ENCODE data around the gene PLD6. TPM values are rescaled to one million over a fixed set of nuclear protein-coding genes. Genes with fewer than 3 reads are reported as not detected.
A peak's percentile ranks its signal among the peaks of the same experiment; 100 is the strongest.
"Not testable (repeated sequence)": the region's sequence is repeated elsewhere in the genome, so short reads cannot be mapped to it uniquely, and the experiment has no call there.

The PLD6 gene, protein sequence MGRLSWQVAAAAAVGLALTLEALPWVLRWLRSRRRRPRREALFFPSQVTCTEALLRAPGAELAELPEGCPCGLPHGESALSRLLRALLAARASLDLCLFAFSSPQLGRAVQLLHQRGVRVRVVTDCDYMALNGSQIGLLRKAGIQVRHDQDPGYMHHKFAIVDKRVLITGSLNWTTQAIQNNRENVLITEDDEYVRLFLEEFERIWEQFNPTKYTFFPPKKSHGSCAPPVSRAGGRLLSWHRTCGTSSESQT
- 1 to 10 TPM in 1 of 3 donors, under 1 TPM in 2; 0.45 to 1.7 (median 0.84) TPM for total RNA-seq
- total RNA-seq (2013): 4.7 TPM

DNA sequence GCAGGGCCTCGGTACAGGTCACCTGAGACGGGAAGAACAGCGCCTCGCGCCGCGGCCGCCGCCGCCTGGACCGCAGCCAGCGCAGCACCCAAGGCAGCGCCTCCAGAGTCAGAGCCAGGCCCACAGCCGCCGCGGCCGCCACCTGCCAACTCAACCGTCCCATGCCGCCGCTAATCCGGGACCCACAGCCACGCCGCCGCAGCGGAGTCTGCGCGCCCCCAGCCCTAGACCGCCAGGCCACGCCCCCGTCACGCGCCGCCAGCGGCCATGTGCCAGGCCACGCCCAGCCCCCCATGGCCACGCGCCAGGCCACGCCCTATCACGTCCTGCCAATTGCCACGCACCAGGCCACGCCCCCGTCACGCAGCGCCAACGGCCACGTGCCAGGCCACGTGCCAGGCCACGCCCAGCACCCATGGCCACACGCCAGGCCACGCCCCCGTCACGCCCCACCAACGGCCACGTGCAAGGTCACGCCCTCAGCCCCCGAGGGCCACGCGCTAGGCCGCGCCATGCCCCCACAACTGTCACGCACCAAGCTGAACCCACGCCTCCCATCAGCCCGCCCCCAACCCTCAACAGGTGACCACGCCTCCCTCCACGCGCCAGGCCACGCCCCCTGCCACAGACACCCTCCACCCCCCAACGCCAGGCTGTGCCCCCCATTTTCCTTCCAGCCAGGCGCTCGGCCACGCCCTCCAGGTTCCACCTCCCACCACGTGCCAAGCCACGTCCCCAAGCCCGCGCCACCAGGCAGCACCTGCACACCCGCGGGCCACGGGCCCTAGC lies at the start of gene PLD6:
Gene PLD6 (minus strand): TSS at position 210 of the 789 bp plus-strand sequence. CDS start 47 bp downstream, at position 163.
- TF ChIP-seq, protein P1, sequence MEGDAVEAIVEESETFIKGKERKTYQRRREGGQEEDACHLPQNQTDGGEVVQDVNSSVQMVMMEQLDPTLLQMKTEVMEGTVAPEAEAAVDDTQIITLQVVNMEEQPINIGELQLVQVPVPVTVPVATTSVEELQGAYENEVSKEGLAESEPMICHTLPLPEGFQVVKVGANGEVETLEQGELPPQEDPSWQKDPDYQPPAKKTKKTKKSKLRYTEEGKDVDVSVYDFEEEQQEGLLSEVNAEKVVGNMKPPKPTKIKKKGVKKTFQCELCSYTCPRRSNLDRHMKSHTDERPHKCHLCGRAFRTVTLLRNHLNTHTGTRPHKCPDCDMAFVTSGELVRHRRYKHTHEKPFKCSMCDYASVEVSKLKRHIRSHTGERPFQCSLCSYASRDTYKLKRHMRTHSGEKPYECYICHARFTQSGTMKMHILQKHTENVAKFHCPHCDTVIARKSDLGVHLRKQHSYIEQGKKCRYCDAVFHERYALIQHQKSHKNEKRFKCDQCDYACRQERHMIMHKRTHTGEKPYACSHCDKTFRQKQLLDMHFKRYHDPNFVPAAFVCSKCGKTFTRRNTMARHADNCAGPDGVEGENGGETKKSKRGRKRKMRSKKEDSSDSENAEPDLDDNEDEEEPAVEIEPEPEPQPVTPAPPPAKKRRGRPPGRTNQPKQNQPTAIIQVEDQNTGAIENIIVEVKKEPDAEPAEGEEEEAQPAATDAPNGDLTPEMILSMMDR (IDR thresholded peaks at IDR 0.05): no peak
- Histone ChIP-seq H3K9me3 (ENCODE audit: control insufficient read depth, insufficient read depth, low read length) (no peaks in the 10 kb centered on the region), H3K36me3 (ENCODE audit: control insufficient read depth, insufficient read depth, low read length) (peaks cover 2% of the 10 kb centered on the region), H3K27ac (ENCODE audit: low read length) (peak within 1 kb of the TSS; percentile 56), H3K4me3 (ENCODE audit: low read length) (peak within 1 kb of the TSS; percentile 53), H3K4me1 (ENCODE audit: control insufficient read depth, insufficient read depth, low read length) (peaks cover 43% of the 10 kb centered on the region), H3K27me3 (ENCODE audit: control insufficient read depth, insufficient read depth, low read length) (no peaks in the 10 kb centered on the region)
- DNase-seq: peak; percentile 75 to 96
- 18% methylated on average over 78 of the region's 78 CpGs for WGBS (ENCODE audit: insufficient coverage)
- Mint-ChIP-seq H3K27me3 (ENCODE audit: low read depth in 2 of 2) (no peaks in the 10 kb centered on the region), H3K36me3 (no peaks in the 10 kb centered on the region), H3K4me1 (peaks cover 22 to 41% of the 10 kb centered on the region in 2 donors), H3K27ac (peak within 1 kb of the TSS; percentile 61 to 87), H3K4me3 (peak within 1 kb of the TSS; percentile 80), H3K9me3 (no peaks in the 10 kb centered on the region)
- peak; percentile 67 to 84 (median 75) for ATAC-seq
- intact Hi-C loops (cut with micrococcal nuclease): loop anchor here (1.0 to 10.0 kb wide), 3 partner anchors 31 to 96 kb away; partner anchors contain the start of genes FLCN and NT5M

- H3K27me3 Mint-ChIP-seq (ENCODE audit: low read depth in 2 of 2); intact Hi-C loops (cut with micrococcal nuclease); H3K27ac ChIP-seq (ENCODE audit: low read length); DNase-seq; H3K4me3 Mint-ChIP-seq; H3K27me3 ChIP-seq (ENCODE audit: control insufficient read depth, insufficient read depth, low read length); H3K27ac Mint-ChIP-seq; H3K4me1 ChIP-seq (ENCODE audit: control insufficient read depth, insufficient read depth, low read length); ATAC-seq; H3K4me1 Mint-ChIP-seq; H3K9me3 ChIP-seq (ENCODE audit: control insufficient read depth, insufficient read depth, low read length); H3K4me3 ChIP-seq (ENCODE audit: low read length); H3K9me3 Mint-ChIP-seq: not testable (repeated sequence)
- peaks cover 58% of the 10 kb centered on the region for H3K36me3 ChIP-seq (ENCODE audit: control insufficient read depth, insufficient read depth, low read length)
- 85% methylated on average over 8 of the region's 11 CpGs for WGBS (ENCODE audit: insufficient coverage)
- peaks cover 10% of the 10 kb centered on the region for H3K36me3 Mint-ChIP-seq
These were observed 49.6 kb upstream of the PLD6 start for GRCh38 chr17:17255689-17256088.

DNA sequence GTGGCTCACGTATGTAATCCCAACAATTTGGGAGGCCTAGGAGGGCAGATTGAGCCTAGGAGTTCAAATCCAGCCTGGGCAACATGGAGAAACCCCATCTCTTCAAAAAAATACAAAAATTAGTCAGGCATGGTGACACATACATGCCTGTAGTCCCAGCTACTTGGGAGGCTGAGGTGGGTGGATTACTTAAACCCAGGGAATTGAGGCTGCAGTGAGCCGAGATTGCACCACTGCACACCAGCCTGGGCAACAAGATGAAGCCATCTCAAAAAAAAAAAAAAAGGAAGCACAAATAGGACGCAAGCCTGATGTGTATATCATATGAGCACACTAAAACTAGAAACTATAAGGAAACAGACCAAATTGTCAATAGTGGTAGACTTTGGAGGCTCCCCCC lies 47.9 kb upstream of the PLD6 start:
- WGBS (ENCODE audit: insufficient coverage): 92% methylated on average over 2 of the region's 3 CpGs
- Mint-ChIP-seq H3K4me1 (peaks cover 0 to 6% of the 10 kb centered on the region in 2 donors), H3K36me3 (peaks cover 8% of the 10 kb centered on the region), H3K27me3 (ENCODE audit: low read depth in 2 of 2) (no peaks in the 10 kb centered on the region), H3K27ac (no peak overlapping the region), H3K4me3 (no peak overlapping the region), H3K9me3 (no peaks in the 10 kb centered on the region)
- DNase-seq: no peak
- TF ChIP-seq, protein P1 (IDR thresholded peaks at IDR 0.05): no peak
- Histone ChIP-seq H3K27ac (ENCODE audit: low read length) (no peak overlapping the region), H3K36me3 (ENCODE audit: control insufficient read depth, insufficient read depth, low read length) (peaks cover 52% of the 10 kb centered on the region), H3K4me3 (ENCODE audit: low read length) (no peak overlapping the region), H3K27me3 (ENCODE audit: control insufficient read depth, insufficient read depth, low read length) (no peaks in the 10 kb centered on the region), H3K4me1 (ENCODE audit: control insufficient read depth, insufficient read depth, low read length) (no peaks in the 10 kb centered on the region), H3K9me3 (ENCODE audit: control insufficient read depth, insufficient read depth, low read length) (no peaks in the 10 kb centered on the region)
- intact Hi-C loops (cut with micrococcal nuclease): no loop called here
- ATAC-seq: no peak

GRCh38 chr17:17253406-17253805 lies 47.3 kb upstream of the PLD6 start:
- WGBS (ENCODE audit: insufficient coverage): 96% methylated on average over 3 of the region's 3 CpGs
- Mint-ChIP-seq H3K4me1 (peaks cover 0 to 6% of the 10 kb centered on the region in 2 donors), H3K9me3 (no peaks in the 10 kb centered on the region), H3K4me3 (no peak overlapping the region), H3K27ac (no peak overlapping the region), H3K36me3 (peaks cover 1% of the 10 kb centered on the region), H3K27me3 (ENCODE audit: low read depth in 2 of 2) (no peaks in the 10 kb centered on the region)
- no peak overlapping the region for H3K4me3 ChIP-seq (ENCODE audit: low read length)
- no peaks in the 10 kb centered on the region for H3K27me3 ChIP-seq (ENCODE audit: control insufficient read depth, insufficient read depth, low read length)
- no peaks in the 10 kb centered on the region for H3K4me1 ChIP-seq (ENCODE audit: control insufficient read depth, insufficient read depth, low read length)
- H3K27ac ChIP-seq (ENCODE audit: low read length): no peak overlapping the region
- no peak for ATAC-seq
- DNase-seq: no peak
- intact Hi-C loops (cut with micrococcal nuclease): no loop called here
- no peaks in the 10 kb centered on the region for H3K9me3 ChIP-seq (ENCODE audit: control insufficient read depth, insufficient read depth, low read length)
- peaks cover 52% of the 10 kb centered on the region for H3K36me3 ChIP-seq (ENCODE audit: control insufficient read depth, insufficient read depth, low read length)
- TF ChIP-seq, protein P1 (IDR thresholded peaks at IDR 0.05): no peak

All from natural killer cell (primary cell).